ENCODE data around the gene SHANK3. TPM values are rescaled to one million over a fixed set of nuclear protein-coding genes. Genes with fewer than 3 reads are reported as not detected.
A peak's percentile ranks its signal among the peaks of the same experiment; 100 is the strongest.
"Not testable (repeated sequence)": the region's sequence is repeated elsewhere in the genome, so short reads cannot be mapped to it uniquely, and the experiment has no call there.

Gene SHANK3
- polyA plus RNA-seq, 1 donor (not counting 4 experiments of a cell fraction or from before 2014, with no cell fraction given), result 1.00 TPM

GRCh38 chr22:50656122-50657070, 16.2 kb upstream of the SHANK3 start:
- Histone ChIP-seq H4K20me1 (ENCODE audit: control insufficient read depth, extremely low read depth, insufficient read depth, low read length) (no peaks in the 10 kb centered on the region), H3K36me3 (ENCODE audit: control insufficient read depth in 2 of 2, extremely low read depth in 1 of 2, insufficient read depth in 2 of 2, low read length in 2 of 2) (no peaks in the 10 kb centered on the region), H2AFZ (ENCODE audit: control insufficient read depth, low read length) (peak overlapping the region; percentile 13), H3K4me1 (ENCODE audit: control insufficient read depth, extremely low read depth, insufficient read depth, low read length) (peaks cover 8% of the 10 kb centered on the region), H3K9me1 (ENCODE audit: control insufficient read depth, extremely low read depth, insufficient read depth, low read length) (no peaks in the 10 kb centered on the region), H3K79me2 (ENCODE audit: control insufficient read depth, insufficient read depth, low read length) (no peaks in the 10 kb centered on the region), H3K4me3 (ENCODE audit: control insufficient read depth in 2 of 3, extremely low read depth in 1 of 3, insufficient read depth in 2 of 3, low read depth in 1 of 3, low read length in 3 of 3) (no peak overlapping the region), H3K27me3 (ENCODE audit: control insufficient read depth, extremely low read depth, insufficient read depth, low read length) (no peaks in the 10 kb centered on the region), H3K4me2 (ENCODE audit: control insufficient read depth, extremely low read depth, insufficient read depth, low read depth, low read length) (peak overlapping the region; percentile 56), H3K9ac (ENCODE audit: control insufficient read depth, extremely low read depth, insufficient read depth, low read length) (no peak overlapping the region), H3K9me3 (ENCODE audit: control insufficient read depth, low read depth, low read length) (no peaks in the 10 kb centered on the region), H3K27ac (ENCODE audit: control insufficient read depth, insufficient read depth, low read length) (no peak overlapping the region)
- FAIRE-seq (no peak), DNase-seq (ENCODE audit: low read depth, low spot score) (no peak)
- dilution Hi-C loops (cut with MboI; ENCODE audit: extremely low pct_ligation_motif_present, low sequenced_read_pairs), result no loop called here
- no peak for TF ChIP-seq CTCF (optimal IDR thresholded peaks at IDR 0.05 in 1 of 3, IDR thresholded peaks at IDR 0.05 in 1 of 3, conservative IDR thresholded peaks at IDR 0.05 in 1 of 3; ENCODE audit: extremely low read depth in 1 of 3, insufficient read depth in 2 of 3, low read length in 3 of 3)
- TF ChIP-seq EZH2 (IDR thresholded peaks at IDR 0.05; ENCODE audit: low read length), result no peak

DNA sequence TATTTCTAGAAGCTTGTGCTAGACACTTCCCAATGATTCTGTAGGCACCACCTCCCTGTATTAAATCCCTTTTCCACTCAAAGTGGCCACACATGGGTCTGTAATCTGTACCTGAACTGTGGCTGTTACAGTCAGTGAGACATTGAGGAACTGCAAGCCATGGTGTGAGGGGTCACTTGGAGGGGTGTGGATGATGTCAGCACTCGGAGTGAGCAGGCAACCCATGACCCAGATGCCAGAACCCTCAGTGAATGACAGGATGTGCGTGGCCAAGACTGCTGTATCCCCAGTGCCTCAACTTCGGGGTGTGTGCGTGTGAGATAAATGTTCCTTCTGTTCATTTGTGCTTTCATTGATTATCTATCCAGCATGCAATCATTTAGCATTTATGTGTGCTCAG, 14.7 kb upstream of the SHANK3 start:
- Histone ChIP-seq H3K9me3 (ENCODE audit: control insufficient read depth, low read depth, low read length) (no peaks in the 10 kb centered on the region), H4K20me1 (ENCODE audit: control insufficient read depth, extremely low read depth, insufficient read depth, low read length) (no peaks in the 10 kb centered on the region), H3K79me2 (ENCODE audit: control insufficient read depth, insufficient read depth, low read length) (no peaks in the 10 kb centered on the region), H3K9ac (ENCODE audit: control insufficient read depth, extremely low read depth, insufficient read depth, low read length) (no peak overlapping the region), H3K36me3 (ENCODE audit: control insufficient read depth in 2 of 2, extremely low read depth in 1 of 2, insufficient read depth in 2 of 2, low read length in 2 of 2) (no peaks in the 10 kb centered on the region), H3K4me1 (ENCODE audit: control insufficient read depth, extremely low read depth, insufficient read depth, low read length) (peaks cover 8% of the 10 kb centered on the region), H3K4me3 (ENCODE audit: control insufficient read depth in 2 of 3, extremely low read depth in 1 of 3, insufficient read depth in 2 of 3, low read depth in 1 of 3, low read length in 3 of 3) (no peak overlapping the region), H3K4me2 (ENCODE audit: control insufficient read depth, extremely low read depth, insufficient read depth, low read depth, low read length) (no peak overlapping the region), H3K27me3 (ENCODE audit: control insufficient read depth, extremely low read depth, insufficient read depth, low read length) (no peaks in the 10 kb centered on the region), H2AFZ (ENCODE audit: control insufficient read depth, low read length) (no peak overlapping the region), H3K27ac (ENCODE audit: control insufficient read depth, insufficient read depth, low read length) (no peak overlapping the region), H3K9me1 (ENCODE audit: control insufficient read depth, extremely low read depth, insufficient read depth, low read length) (no peaks in the 10 kb centered on the region)
- DNase-seq (ENCODE audit: low read depth, low spot score) (no peak), FAIRE-seq (no peak)
- TF ChIP-seq CTCF (optimal IDR thresholded peaks at IDR 0.05 in 1 of 3, IDR thresholded peaks at IDR 0.05 in 1 of 3, conservative IDR thresholded peaks at IDR 0.05 in 1 of 3; ENCODE audit: extremely low read depth in 1 of 3, insufficient read depth in 2 of 3, low read length in 3 of 3), result no peak
- TF ChIP-seq EZH2 (IDR thresholded peaks at IDR 0.05; ENCODE audit: low read length), result no peak
- dilution Hi-C loops (cut with MboI; ENCODE audit: extremely low pct_ligation_motif_present, low sequenced_read_pairs), result no loop called here

DNA sequence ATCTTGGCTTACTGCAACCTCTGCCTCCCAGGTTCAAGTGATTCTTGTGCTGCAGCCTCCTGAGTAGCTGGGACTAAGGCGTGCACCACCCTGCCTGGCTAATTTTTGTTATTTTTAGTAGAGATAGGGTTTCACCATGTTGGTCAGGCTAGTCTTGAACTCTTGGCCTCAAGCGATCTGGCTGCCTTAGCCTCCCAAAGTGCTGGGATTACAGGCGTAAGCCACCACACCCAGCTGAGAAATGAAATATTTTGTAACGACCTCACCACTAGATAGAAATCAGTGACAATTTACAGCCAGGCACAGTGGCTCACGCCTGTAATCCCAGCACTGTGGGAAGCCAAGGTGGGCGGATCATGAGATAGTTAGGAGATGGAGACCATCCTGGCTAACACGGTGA, 12.9 kb upstream of the SHANK3 start:
- FAIRE-seq; H3K36me3 ChIP-seq (ENCODE audit: control insufficient read depth in 2 of 2, extremely low read depth in 1 of 2, insufficient read depth in 2 of 2, low read length in 2 of 2); H3K79me2 ChIP-seq (ENCODE audit: control insufficient read depth, insufficient read depth, low read length); H3K4me1 ChIP-seq (ENCODE audit: control insufficient read depth, extremely low read depth, insufficient read depth, low read length); H3K27ac ChIP-seq (ENCODE audit: control insufficient read depth, insufficient read depth, low read length); H3K9me3 ChIP-seq (ENCODE audit: control insufficient read depth, low read depth, low read length); dilution Hi-C loops (cut with MboI; ENCODE audit: extremely low pct_ligation_motif_present, low sequenced_read_pairs); H3K9ac ChIP-seq (ENCODE audit: control insufficient read depth, extremely low read depth, insufficient read depth, low read length); H3K27me3 ChIP-seq (ENCODE audit: control insufficient read depth, extremely low read depth, insufficient read depth, low read length); H4K20me1 ChIP-seq (ENCODE audit: control insufficient read depth, extremely low read depth, insufficient read depth, low read length); H2AFZ ChIP-seq (ENCODE audit: control insufficient read depth, low read length); H3K9me1 ChIP-seq (ENCODE audit: control insufficient read depth, extremely low read depth, insufficient read depth, low read length); DNase-seq (ENCODE audit: low read depth, low spot score); H3K4me3 ChIP-seq (ENCODE audit: control insufficient read depth in 2 of 3, extremely low read depth in 1 of 3, insufficient read depth in 2 of 3, low read depth in 1 of 3, low read length in 3 of 3); H3K4me2 ChIP-seq (ENCODE audit: control insufficient read depth, extremely low read depth, insufficient read depth, low read depth, low read length): not testable (repeated sequence)
